Ascending aorta (tissue), 2 donors: Measurements from ENCODE around the gene C2orf74. TPM values are rescaled to one million over a fixed set of nuclear protein-coding genes. Genes with fewer than 3 reads are reported as not detected.

ENCODE experiments used
- DNase-seq, 2 donors: peaks; one replicate each; pipeline ENCODE4 v3.0.0-alpha.2; 2019; ENCODE audit warnings: low spot score in 2 of 2
- H3K27ac ChIP-seq, 2 donors: fragments of 200-600 bp; sonication (generic); one replicate each; pipeline ENCODE4 v1.5.1; 2016 to 2017; ENCODE audit warnings: mild to moderate bottlenecking in 1 of 2
- H3K27me3 ChIP-seq: fragments of 200-600 bp; sonication (generic); one replicate; pipeline ENCODE4 v1.5.1; 2017
- H3K36me3 ChIP-seq, 2 donors: fragments of 200-600 bp; sonication (generic); one replicate each; pipeline ENCODE4 v1.5.1; 2016
- H3K4me1 ChIP-seq, 2 donors: fragments of 200-600 bp; sonication (generic); one replicate each; pipeline ENCODE4 v1.5.1; 2016 to 2017; ENCODE audit warnings: mild to moderate bottlenecking in 1 of 2
- H3K4me3 ChIP-seq, 2 donors: fragments of 200-600 bp; sonication (generic); one replicate each; pipeline ENCODE4 v1.5.1; 2016 to 2017; ENCODE audit warnings: mild to moderate bottlenecking in 1 of 2
- H3K9me3 ChIP-seq, 2 donors: fragments of 200-600 bp; sonication (generic); one replicate each; pipeline ENCODE4 v1.5.1; 2016
- intact Hi-C: fragments of 100-400 bp; cut with DNase I; formaldehyde crosslinking; loops from one replicate; pipeline ENCODE4 v1.15.1; 2023
- total RNA-seq: library from RNA; depleted of rRNA; stranded (reverse); fragments of >200 nt; gene quantifications from one replicate; pipeline ENCODE4 v1.1.0, GENCODE V29; 2016
- TF ChIP-seq, protein P1 (sequence below), 3 experiments: fragments of 200-600 bp in 2 of 3; fragments of 450-650 bp in 1 of 3; sonication (generic) in 2 of 3; IDR thresholded peaks; one replicate each; pipeline ENCODE4 v1.5.1; 2016 to 2019; ENCODE audit warnings: antibody characterized with exemption in 3 of 3, mild to moderate bottlenecking in 1 of 3, moderate library complexity in 1 of 3

Gene C2orf74
- total RNA-seq, 1 donor from 2014 or later: 7.2 TPM

GRCh38 chr2:61179701-61180639 is 18.0 kb downstream of the C2orf74 start:
- Histone ChIP-seq H3K36me3 (peaks cover 20 to 37% of the 10 kb centered on the region in 2 donors), H3K4me1 (peaks cover 13 to 41% of the 10 kb centered on the region in 2 donors), H3K4me3 (peak overlapping the region; percentile 79 to 90), H3K9me3 (no peaks in the 10 kb centered on the region), H3K27ac (peak overlapping the region; percentile 98 to 99), H3K27me3 (no peaks in the 10 kb centered on the region)
- intact Hi-C loops: loop anchor here (10.0 kb wide), 3 partner anchors 115 to 1325 kb away; partner anchors contain the start of genes B3GNT2, SANBR and TMEM17
- TF ChIP-seq, protein P1, sequence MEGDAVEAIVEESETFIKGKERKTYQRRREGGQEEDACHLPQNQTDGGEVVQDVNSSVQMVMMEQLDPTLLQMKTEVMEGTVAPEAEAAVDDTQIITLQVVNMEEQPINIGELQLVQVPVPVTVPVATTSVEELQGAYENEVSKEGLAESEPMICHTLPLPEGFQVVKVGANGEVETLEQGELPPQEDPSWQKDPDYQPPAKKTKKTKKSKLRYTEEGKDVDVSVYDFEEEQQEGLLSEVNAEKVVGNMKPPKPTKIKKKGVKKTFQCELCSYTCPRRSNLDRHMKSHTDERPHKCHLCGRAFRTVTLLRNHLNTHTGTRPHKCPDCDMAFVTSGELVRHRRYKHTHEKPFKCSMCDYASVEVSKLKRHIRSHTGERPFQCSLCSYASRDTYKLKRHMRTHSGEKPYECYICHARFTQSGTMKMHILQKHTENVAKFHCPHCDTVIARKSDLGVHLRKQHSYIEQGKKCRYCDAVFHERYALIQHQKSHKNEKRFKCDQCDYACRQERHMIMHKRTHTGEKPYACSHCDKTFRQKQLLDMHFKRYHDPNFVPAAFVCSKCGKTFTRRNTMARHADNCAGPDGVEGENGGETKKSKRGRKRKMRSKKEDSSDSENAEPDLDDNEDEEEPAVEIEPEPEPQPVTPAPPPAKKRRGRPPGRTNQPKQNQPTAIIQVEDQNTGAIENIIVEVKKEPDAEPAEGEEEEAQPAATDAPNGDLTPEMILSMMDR (IDR thresholded peaks at IDR 0.05): no peak
- DNase-seq: peak; percentile 28 to 86

DNA sequence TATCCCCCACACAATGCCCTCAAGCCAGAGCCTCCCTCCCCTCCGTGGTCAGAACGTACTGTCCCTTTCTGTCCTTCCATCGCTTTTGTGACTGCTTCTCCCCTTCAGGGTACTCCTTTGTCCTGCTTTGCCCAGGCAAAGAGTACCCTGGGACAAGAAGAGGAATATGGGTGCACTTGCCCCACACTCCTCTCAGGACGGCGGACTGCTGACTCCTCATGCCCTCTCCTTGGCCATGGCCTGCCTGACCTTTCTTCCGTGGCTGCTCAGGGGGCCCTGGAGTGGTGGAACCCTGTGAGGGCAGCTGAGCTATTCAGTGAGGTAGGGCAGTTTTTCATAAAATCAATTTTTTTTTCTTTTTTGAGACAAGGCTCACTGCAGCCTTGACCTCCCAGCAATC is 18.7 kb downstream of the C2orf74 start:
- H3K36me3 ChIP-seq: peaks cover 27 to 44% of the 10 kb centered on the region in 2 donors
- DNase-seq: no peak
- intact Hi-C loops: no loop called here
- peak overlapping the region; percentile 79 to 90 for H3K4me3 ChIP-seq
- H3K27ac ChIP-seq: peak overlapping the region; percentile 98 to 99
- TF ChIP-seq, protein P1 (IDR thresholded peaks at IDR 0.05): no peak
- no peaks in the 10 kb centered on the region for H3K9me3 ChIP-seq
- H3K4me1 ChIP-seq: peaks cover 13 to 41% of the 10 kb centered on the region in 2 donors
- H3K27me3 ChIP-seq: no peaks in the 10 kb centered on the region

- H3K4me3 ChIP-seq: peak overlapping the region; percentile 12 to 90
- H3K9me3 ChIP-seq: no peaks in the 10 kb centered on the region
- intact Hi-C loops: no loop called here
- peaks cover 13 to 38% of the 10 kb centered on the region in 2 donors for H3K4me1 ChIP-seq
- H3K27me3 ChIP-seq: no peaks in the 10 kb centered on the region
- peaks cover 34 to 52% of the 10 kb centered on the region in 2 donors for H3K36me3 ChIP-seq
- no peak for DNase-seq
- peak overlapping the region; percentile 45 to 99 for H3K27ac ChIP-seq
- TF ChIP-seq, protein P1 (IDR thresholded peaks at IDR 0.05): no peak
Observed at GRCh38 chr2:61181382-61182058, 19.5 kb downstream of the C2orf74 start.

DNA sequence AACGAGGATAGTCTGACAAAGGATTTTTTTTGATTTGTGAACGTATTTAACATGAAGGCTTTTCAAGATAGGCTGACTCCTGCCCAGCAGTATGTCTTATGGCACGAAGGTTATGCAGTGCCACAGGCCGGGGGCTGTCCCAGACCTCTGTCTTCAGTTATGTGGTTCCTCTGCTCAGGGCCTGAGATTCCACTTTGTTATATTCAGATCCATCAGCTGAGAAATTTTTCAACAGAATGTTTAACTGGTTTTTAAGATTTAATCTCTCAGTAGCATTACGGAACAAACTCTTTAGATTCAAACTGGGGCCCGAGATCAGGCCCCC is 20.0 kb downstream of the C2orf74 start:
- peak overlapping the region in 1 of 2 donors; percentile 90 for H3K4me3 ChIP-seq
- no peak for DNase-seq
- peaks cover 39 to 57% of the 10 kb centered on the region in 2 donors for H3K36me3 ChIP-seq
- no peaks in the 10 kb centered on the region for H3K27me3 ChIP-seq
- H3K27ac ChIP-seq: peak overlapping the region; percentile 45 to 99
- TF ChIP-seq, protein P1 (IDR thresholded peaks at IDR 0.05): no peak
- peaks cover 13 to 38% of the 10 kb centered on the region in 2 donors for H3K4me1 ChIP-seq
- H3K9me3 ChIP-seq: no peaks in the 10 kb centered on the region
- intact Hi-C loops: no loop called here

DNA sequence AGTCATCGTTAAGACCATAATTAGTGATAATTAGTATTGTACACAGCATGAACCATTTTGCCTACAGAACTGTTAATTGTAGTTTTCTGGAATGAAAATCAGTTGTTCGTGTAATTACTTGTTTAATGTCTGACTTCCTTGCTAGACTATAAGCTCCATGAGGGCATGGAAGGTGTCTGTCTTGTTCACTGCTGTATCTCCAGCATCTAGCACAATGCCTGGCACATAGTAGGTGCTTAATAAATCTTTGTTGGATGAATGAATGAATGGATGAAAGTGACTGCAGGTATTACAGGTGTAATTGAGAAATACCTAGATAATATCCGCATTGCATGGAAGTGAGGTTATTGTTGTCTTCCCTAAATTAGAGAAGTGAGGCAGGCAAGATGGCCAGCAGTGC is 21.8 kb downstream of the C2orf74 start:
- intact Hi-C loops: no loop called here
- no peak for DNase-seq
- Histone ChIP-seq H3K9me3 (no peaks in the 10 kb centered on the region), H3K4me1 (peaks cover 13 to 32% of the 10 kb centered on the region in 2 donors), H3K36me3 (peaks cover 55 to 74% of the 10 kb centered on the region in 2 donors), H3K27me3 (no peaks in the 10 kb centered on the region), H3K4me3 (no peak overlapping the region), H3K27ac (no peak overlapping the region)
- TF ChIP-seq, protein P1 (IDR thresholded peaks at IDR 0.05): no peak
